ENCODE results near the gene ST8SIA6.
A peak's percentile ranks its signal among the peaks of the same experiment; 100 is the strongest.

The ST8SIA6 gene

GRCh38 chr10:17385066-17385465 lies 69.3 kb downstream of the ST8SIA6 start:
- DNase-seq (ENCODE audit: low spot score), result no peak

DNA sequence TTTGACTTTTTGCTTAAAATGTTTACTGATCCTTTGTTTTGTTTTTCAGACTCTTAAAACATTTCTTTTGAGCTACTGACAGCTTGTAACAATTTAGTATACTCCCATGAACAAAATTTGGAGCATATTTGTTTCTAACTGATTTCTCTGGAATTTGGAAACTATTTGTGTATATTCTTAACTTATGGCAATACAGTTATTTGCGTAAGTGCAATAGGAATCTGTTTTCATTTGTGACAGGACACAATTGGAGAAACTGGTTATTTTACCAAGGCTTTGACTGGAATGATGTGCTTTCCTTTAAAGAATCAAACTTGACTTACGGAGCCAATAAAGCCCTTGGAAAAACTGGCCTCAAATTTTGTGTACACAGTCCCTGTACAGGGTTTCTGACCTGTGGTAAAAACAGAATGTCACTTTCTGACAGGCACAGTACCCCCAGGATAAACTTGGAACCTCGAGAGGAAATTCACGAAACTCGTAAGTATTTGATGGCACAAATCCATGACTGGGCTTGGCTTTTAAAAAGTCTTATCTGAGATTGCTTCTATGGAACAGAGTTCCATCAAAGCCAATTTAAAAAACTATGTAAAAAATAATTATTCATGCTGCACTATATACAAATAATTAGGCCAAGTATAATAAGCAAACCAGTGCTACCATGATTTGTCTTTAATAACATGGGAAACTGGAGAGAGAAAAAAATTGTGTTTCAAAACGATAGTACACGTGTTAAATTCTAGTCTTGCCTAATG lies 70.4 kb downstream of the ST8SIA6 start:
- no peak for DNase-seq (ENCODE audit: low spot score)

DNA sequence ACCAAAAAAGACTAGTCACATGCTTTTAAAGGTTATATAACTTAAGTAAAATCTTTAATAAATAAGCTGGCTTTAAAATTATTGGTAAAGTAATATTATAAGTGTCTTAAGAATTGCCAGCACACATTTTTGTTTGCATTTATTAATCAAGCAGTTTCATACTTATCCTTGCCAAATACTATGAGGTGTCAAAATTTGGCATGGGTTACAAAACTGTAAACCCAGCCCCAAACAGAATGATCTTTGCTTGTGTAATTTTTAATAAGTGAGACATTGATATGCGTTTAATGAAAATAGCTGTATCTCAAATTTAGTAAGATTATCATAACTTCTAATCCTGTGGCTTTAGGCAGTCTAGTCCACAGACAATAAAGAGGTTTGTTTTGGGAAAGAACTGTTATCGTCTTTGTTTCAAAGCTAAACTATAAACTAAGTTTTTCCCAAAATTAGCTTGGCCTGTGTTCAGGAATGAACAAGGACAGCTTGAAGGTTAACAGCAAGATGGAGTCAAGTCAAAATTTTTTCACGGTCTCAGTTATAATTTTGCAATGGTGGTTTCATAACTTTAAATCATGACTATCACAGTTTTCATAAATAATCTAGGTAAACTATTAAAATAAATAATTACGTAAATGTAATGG lies 72.8 kb downstream of the ST8SIA6 start:
- no peak for DNase-seq (ENCODE audit: low spot score)

DNA sequence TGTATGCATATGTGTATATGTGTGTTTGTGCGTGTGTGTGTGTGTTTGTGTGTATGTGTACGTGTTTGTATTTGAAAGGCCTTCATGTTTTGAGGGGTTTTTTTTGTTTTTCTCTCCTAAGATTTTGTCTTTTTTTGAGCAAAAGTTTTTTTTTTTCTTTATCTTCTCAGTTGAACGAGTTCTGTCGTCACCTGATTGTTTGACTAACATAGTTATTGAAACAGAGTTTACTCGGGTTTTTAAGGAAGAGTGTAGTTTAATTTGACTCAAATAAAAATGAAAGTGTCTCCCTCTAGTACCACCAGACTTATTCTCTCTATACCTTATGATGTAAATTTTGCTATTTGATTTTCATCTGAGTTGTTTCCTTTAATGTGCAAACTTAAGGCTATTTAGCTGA lies 73.5 kb downstream of the ST8SIA6 start:
- no peak for DNase-seq (ENCODE audit: low spot score)

DNA sequence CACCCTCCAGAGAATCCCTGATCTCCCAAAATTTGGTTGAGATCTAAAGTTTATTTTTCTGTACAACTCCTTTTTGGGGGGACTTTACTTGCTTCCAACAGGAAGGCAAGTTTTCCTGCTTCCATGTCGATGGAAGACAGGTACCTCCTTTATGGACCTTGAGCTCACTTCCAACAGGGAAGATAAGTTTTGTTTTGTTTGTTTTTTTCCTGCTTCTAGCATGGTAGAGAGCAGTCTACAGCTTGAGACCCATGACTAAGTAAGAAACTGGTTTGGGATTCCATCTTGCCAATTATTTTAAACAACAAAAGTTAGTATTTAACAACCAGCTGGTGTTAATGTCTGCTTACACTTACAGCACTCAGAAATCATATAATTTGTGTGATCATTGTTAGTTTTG lies 74.4 kb downstream of the ST8SIA6 start:
- no peak for DNase-seq (ENCODE audit: low spot score)

- DNase-seq (ENCODE audit: low spot score), result no peak
These were observed 75.2 kb downstream of the ST8SIA6 start for GRCh38 chr10:17379151-17379690.

DNA sequence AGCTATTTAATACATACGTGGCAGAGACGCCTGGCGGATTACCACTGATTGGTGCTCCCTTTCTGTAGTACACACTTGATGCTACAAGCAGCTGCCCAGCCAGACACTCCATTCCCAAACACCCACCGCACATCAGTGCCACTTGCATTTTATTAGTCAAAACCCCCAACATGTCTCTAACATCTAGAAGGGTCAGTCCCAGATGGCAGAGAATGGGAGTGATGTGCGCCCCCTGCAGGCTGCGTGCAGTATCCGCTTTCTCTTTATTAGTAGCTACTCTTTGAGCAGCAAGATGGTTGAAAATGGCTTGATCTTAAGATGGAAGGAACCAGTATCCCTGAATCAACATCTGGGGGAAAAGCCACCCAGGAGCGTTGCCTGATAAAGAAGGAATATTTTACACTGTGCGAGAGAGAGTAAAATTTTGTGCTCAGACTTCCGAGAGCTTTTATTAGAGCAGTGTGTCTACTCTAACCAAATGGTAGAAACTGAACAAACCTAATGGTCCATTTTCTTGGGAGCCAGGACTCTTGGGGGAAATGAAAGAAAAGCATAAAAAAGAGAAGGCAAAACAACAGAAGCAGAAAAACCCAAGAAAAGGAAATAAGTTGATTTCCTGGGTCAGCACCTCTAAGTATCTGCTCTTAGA lies 78.3 kb downstream of the ST8SIA6 start:
- DNase-seq (ENCODE audit: low spot score), result peak; percentile 18

GRCh38 chr10:17368708-17369272 lies 85.6 kb downstream of the ST8SIA6 start:
- DNase-seq (ENCODE audit: low spot score), result no peak

GRCh38 chr10:17366705-17367104 lies 87.7 kb downstream of the ST8SIA6 start:
- no peak for DNase-seq (ENCODE audit: low spot score)

DNA sequence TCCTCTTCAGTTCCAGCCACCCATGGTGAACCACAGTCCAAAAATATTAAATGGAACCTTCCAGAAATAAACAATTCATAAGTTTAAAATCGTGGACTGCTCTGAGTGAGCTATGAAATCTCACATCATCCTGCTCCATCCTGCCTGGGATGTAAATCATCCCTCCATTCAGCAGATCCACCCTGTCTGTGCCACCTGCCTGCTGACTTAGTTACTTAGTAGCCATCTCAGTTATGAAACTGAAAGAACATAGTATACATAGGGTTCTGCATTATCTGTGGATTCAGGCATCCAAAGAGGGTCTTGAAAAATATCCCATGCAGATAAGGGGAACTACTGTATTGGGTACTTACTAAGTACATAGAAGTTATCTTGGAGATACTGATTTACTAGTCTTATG lies 89.0 kb downstream of the ST8SIA6 start:
- DNase-seq (ENCODE audit: low spot score), result no peak

GRCh38 chr10:17358461-17358860 lies 95.9 kb downstream of the ST8SIA6 start:
- DNase-seq (ENCODE audit: low spot score), result no peak

GRCh38 chr10:17357781-17358180 lies 96.6 kb downstream of the ST8SIA6 start:
- DNase-seq (ENCODE audit: low spot score), result no peak

GRCh38 chr10:17356820-17357219 lies 97.6 kb downstream of the ST8SIA6 start:
- no peak for DNase-seq (ENCODE audit: low spot score)

GRCh38 chr10:17354781-17355180 lies 99.6 kb downstream of the ST8SIA6 start:
- peak; percentile 16 for DNase-seq (ENCODE audit: low spot score)

DNA sequence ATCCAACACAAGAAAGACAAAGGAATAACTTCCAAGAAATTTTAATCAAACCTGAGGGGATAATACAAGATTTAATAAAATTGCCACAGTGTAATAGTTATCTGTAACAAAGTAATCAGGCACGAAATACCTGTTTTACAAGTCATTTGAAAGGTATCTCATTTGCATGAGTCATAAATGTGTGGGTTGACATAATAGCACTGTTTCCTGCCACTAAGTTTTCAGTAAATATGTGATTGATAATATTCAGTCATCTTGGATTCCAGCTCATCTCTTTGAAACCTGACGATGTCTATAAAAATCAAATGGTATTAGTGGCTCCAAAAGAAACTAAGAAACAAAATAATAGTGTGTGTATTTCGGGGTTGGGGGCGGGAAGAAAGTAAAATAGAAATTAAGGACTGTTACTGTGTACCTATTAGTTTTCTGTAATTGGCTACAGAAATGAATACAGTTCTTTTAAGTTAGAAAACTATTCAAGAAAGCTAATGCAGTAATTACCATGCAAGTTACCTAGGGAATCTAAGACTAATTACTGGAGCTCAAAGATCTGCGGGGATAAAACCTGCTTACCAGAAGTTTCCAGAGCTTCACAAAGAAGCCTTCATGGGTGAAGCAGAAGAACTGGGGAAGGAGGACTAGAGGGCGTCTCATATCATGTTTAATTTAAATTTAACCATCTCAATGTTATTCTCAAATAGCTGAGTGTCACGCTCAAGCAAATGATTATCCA lies 100.7 kb downstream of the ST8SIA6 start:
- DNase-seq (ENCODE audit: low spot score), result no peak

DNA sequence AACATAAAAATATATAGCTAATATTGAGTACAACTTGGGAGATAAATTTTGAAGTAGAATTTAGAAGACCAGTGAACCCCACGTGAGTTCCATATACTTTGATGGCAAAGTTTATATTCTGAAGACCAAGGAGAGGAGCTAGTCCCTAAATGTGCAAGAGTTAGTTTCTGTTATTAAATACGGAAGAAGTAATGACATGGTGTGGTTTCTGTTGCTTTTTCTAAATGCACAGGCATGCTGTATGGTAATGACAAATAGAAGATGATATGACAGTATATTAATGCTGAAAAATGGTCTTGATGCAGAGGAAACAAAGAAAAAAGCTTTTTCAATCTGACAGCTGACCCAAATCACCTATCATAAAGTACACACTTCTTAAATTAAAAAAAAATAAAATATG lies 101.8 kb downstream of the ST8SIA6 start:
- DNase-seq (ENCODE audit: low spot score), result no peak

DNA sequence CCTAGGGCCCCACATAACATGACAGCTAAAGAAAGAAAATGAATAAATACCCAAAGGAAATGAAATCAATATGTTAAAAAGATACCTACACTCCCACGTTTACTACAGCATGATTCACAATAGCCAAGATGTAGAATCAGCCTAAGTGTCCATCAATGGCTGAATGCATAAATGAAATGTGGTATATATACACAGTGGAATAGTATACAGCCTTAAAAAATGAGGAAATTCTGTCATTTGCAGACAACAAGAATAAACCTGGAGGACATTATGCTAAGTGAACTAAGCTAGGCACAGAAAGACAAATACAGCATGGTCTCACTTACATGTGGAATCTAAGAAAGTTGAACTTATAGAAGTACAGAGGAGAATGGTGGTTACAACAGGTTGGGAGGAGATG lies 102.9 kb downstream of the ST8SIA6 start:
- DNase-seq (ENCODE audit: low spot score), result no peak

- no peak for DNase-seq (ENCODE audit: low spot score)
These were observed 104.7 kb downstream of the ST8SIA6 start for GRCh38 chr10:17349717-17350116.

DNA sequence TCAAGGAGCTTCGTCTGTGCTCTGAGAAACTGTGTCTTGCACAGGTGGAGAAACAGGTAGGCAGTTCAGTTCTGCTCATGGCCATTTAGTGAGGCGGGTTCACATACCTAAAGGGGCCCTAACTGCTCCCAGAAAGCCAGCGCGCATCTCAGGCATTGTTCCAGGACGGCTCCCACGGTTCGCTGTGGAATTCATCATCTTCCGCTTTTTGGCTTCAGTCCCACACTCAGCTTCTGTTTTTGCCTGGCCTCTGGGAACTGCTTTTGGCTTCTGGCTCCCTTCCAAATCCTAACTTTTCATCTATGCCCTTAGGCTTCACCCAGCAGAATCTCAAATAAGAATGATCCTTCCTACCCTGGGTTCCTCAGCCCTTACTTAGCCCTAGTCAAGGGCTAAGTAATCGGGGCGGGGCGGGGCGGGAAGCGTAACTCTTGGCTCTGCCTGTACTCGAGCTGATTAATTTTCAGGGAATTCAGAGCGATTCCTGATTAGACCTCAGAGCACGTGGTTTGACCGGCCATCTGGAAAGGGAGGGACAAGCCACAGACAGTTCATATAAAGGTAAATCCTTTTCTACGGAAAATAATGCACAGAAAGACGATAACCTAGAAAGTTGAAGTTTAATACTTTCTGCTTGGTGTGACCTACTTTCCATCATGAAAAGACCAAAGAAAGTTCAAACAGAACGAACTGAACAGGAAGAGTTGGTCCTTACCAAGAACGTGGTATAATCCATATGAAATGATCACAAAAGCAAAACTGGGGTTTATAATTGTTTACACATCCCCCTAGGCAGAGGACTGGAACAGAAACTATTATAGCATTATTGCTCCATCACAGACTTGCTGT lies 105.7 kb downstream of the ST8SIA6 start:
- peak; percentile 90 for DNase-seq (ENCODE audit: low spot score)

DNA sequence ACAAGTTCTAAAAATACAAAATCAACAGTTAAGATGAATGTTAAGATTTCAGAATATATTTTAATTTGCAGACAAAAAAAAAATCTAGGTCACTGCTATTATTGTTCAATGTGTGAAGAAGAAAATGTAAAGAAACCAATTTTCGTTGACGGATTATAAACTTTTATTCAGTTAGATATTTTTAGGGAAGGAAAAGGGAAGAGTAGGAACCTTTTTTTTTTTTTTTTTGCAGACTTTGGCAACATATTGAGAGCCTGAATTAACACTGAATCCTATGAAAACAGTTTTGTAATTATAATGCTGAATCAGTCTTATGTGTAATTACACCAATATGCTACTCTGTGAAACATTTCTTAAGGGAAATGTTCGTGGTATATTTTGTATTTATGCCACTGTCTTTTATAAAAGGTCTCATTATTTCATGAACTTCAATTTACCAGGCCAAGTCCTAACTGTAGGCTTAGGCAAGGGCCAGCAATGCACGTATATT lies 106.3 kb downstream of the ST8SIA6 start:
- no peak for DNase-seq (ENCODE audit: low spot score)

GRCh38 chr10:17344206-17344605 lies 110.2 kb downstream of the ST8SIA6 start:
- DNase-seq (ENCODE audit: low spot score), result no peak
